Uterus (tissue), 2 donors: ENCODE results near the gene MOCOS.

Experiments used
- POLR2A ChIP-seq, 2 donors: fragments of 450-650 bp; IDR thresholded peaks; one replicate each; pipeline ENCODE4 v1.6.1; 2016; ENCODE audit warnings: antibody characterized with exemption in 2 of 2, mild to moderate bottlenecking in 1 of 2, moderate library complexity in 1 of 2
- TF ChIP-seq, protein P1 (sequence below), 4 experiments: fragments of 200-600 bp in 2 of 4; fragments of 450-650 bp in 2 of 4; sonication (generic) in 2 of 4; IDR thresholded peaks; one replicate each; pipeline ENCODE4 v1.5.1; 2016 to 2019; ENCODE audit warnings: antibody characterized with exemption in 4 of 4, mild to moderate bottlenecking in 2 of 4, moderate library complexity in 1 of 4

DNA sequence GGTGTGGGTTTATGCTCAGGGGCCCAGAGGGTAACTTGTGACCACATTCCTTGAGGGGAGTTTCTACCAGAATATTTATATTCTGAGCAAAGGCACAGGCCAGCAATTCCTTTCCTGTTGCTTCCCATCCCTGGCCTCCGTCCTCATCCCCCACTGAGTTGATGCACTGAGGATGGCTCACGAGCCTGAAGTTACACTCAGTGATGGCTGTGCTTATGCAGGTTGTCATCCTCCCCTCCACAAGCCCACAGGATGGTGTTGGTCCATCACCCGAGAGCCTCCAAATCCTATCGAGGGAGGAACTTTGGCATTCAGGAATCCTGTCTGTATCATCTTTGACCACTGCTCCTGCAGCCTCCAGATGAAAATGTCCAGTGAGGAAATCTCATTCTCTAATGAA is 81.9 kb downstream of the MOCOS start:
- TF ChIP-seq, protein P1, sequence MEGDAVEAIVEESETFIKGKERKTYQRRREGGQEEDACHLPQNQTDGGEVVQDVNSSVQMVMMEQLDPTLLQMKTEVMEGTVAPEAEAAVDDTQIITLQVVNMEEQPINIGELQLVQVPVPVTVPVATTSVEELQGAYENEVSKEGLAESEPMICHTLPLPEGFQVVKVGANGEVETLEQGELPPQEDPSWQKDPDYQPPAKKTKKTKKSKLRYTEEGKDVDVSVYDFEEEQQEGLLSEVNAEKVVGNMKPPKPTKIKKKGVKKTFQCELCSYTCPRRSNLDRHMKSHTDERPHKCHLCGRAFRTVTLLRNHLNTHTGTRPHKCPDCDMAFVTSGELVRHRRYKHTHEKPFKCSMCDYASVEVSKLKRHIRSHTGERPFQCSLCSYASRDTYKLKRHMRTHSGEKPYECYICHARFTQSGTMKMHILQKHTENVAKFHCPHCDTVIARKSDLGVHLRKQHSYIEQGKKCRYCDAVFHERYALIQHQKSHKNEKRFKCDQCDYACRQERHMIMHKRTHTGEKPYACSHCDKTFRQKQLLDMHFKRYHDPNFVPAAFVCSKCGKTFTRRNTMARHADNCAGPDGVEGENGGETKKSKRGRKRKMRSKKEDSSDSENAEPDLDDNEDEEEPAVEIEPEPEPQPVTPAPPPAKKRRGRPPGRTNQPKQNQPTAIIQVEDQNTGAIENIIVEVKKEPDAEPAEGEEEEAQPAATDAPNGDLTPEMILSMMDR (IDR thresholded peaks at IDR 0.05), result no peak
- no peak for TF ChIP-seq POLR2A (IDR thresholded peaks at IDR 0.05)
